Activated CD4-positive, alpha-beta T cell treated with anti-CD3 and anti-CD28 coated beads, Interleukin-2, Interleukin-4, amounts not matched to agents 100 ng/mL and 50 ng/mL, durations not matched to agents 16 hours and 8 hours (primary cell): ENCODE results near the gene EXOC6B.

ENCODE experiments used
- DNase-seq: peaks from one replicate; pipeline ENCODE4 v3.0.0-alpha.2; 2020; ENCODE audit warnings: low spot score

The EXOC6B gene

DNA sequence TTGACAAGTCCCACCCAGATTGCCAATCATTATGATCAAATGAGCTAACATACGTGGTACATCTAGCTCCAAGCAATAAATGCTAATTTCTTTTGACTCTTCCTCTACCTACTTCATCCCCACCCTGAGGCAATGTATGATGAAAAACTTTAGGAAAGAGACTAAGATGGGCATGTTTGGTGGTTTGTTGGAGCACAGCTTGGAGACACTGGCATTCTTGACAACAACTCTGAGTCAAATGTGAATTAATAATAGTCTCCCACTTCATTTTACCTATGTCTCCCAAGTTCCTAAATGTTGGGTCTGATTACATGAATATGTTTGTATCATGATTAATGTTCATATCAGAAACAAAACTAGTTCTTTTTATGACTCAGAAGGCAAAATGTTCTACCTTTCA lies 36.6 kb downstream of the EXOC6B start:
- DNase-seq, result no peak

GRCh38 chr2:72788756-72789155 lies 37.1 kb downstream of the EXOC6B start:
- DNase-seq, result no peak

DNA sequence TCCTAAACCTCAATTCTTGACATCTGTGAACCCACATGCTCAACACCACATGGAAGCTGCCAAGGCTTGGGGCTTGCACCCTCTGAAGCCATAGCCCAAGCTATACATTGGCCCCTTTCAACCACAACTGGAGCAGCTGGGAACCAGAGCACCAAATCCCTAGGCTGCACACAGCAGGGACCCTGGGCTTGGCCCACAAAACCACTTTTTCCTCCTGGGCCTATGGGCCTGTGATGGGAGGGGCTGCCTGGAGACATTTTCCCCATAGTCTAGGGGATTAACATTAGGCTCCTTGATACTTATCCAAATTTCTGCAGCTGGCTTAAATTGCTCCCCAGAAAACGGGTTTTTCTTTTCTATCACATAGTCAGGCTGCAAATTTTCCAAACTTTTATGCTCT lies 40.3 kb downstream of the EXOC6B start:
- DNase-seq, result no peak

DNA sequence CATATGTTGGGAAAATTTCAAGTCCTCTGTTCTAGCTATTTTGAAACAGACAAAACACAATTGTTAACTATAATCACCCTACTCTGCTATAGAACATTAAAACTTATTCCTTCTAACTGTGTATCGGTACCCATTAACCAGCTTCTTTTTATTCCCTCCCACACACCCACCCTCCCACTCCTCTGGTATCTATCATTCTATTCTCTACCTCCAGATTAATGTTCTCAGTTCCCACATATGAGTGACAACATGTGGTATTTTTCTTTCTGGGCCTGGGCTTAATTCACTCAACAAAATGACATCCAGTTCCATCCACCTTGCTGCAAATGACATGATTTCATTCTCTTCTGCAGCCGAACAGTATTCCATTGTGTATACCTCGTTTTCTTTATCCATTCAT lies 43.3 kb downstream of the EXOC6B start:
- no peak for DNase-seq

GRCh38 chr2:72781480-72781879 lies 44.4 kb downstream of the EXOC6B start:
- DNase-seq, result no peak

GRCh38 chr2:72780477-72780876 lies 45.4 kb downstream of the EXOC6B start:
- DNase-seq, result no peak

DNA sequence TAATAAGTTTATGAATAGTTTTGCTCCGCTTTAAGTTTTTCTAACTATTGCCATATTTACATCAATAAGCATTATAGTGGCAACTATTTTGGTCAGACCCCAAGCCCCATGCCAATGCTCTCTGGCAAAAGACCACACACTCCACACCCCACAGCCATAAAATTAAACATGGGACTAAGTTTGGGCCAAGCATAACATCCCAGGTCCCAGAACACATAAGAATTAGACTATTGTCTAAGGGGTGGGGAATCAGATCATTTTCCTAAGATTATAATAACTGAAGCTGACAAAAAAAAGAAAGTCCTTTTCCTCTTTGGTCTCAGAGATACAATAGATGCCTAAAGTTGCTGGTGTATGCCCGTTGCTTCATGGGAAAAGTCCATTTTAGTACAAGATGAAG lies 46.3 kb downstream of the EXOC6B start:
- no peak for DNase-seq

DNA sequence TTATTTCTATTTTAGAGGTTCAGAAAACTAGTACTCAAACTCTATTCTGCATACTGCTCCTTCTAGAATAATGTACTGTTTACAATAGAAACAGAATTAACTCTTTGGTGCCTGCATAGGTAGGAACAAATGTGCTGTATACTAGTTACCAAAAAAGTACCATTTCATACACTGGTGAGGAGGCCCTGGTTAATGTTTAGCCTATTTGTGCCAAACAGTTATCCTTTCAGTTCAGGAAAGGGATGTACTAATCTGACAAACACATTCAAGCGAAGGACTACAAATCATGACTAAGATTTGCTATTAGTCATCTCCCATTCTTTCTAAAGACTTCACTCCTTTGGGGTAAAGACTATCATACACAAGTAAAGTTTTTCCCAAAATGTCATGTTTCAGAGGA lies 47.4 kb downstream of the EXOC6B start:
- DNase-seq, result peak; percentile 3

GRCh38 chr2:72770879-72771461 lies 54.9 kb downstream of the EXOC6B start:
- DNase-seq, result peak; percentile 73

GRCh38 chr2:72765997-72766609 lies 59.7 kb downstream of the EXOC6B start:
- DNase-seq, result no peak

DNA sequence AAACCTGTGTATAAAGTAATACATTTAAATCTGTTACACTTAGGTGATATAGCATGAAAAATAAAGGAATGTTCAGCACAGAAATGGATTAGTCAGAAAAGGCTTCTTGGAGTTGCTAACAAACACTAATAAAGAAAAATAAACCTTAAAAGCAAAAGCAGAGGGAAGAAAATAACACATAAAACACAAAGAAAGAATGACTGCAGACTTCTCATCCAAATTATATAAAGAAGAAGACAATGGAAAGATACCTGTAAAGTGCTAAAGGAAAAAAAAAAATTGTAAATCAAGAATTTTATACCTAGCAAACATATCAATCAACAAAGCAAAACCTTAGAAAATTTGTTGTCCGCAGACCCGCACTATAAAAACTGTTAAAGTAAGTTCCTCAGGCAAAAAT lies 63.6 kb downstream of the EXOC6B start:
- no peak for DNase-seq

DNA sequence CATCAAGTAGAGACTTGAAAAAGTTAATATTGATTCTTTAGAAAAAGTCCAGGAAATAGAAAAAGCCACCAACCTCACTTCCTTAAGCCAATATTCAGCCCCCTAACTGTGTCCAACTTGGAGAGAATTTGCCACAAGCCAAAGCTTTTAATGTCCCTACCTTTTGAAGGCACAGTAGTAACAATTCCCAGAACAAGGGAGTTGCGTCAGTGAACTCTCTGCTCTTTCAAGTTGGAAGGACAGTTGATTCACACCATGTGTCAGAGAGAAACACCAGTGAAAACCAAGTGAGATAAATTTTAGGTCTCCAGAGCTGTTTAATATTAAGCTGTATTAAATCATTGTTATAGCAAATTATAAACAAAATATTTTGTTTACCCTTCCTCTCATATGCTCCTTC lies 66.1 kb downstream of the EXOC6B start:
- no peak for DNase-seq

GRCh38 chr2:72757177-72757775 lies 68.6 kb downstream of the EXOC6B start:
- DNase-seq, result no peak

GRCh38 chr2:72755647-72756423 lies 70.0 kb downstream of the EXOC6B start:
- no peak for DNase-seq

GRCh38 chr2:72754628-72755320 lies 71.1 kb downstream of the EXOC6B start:
- no peak for DNase-seq

DNA sequence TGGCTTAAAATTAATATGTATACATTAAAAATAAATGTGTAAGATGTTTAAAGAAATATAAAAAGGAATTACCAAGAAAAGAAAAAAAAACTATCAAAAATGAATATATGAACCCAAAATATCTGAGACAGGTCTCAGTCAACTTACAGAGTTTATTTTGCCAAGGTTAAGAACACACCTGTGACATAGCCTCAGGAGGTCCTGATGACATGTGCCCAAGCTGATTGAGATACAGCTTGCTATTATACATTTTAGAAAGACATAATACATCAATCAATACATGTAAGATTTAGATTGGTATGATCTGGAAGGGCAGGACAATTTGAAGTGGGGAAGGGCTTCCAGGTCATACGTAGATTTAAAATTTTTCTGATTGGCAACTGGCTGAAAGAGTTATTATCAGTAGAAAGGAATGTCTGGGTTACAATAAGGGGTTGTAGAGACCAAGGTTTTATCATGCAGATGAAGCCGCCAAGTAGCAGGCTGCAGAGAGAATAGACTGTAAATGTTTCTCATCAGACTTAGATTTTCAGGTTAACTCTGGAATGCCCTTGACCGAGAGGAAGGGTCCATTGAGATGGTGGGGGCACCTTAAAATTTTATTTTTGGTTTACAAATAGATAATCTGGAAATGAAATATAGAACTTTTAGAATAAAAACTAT lies 74.7 kb downstream of the EXOC6B start:
- no peak for DNase-seq

- DNase-seq, result no peak
Observed at GRCh38 chr2:72750466-72750865, 75.4 kb downstream of the EXOC6B start.

DNA sequence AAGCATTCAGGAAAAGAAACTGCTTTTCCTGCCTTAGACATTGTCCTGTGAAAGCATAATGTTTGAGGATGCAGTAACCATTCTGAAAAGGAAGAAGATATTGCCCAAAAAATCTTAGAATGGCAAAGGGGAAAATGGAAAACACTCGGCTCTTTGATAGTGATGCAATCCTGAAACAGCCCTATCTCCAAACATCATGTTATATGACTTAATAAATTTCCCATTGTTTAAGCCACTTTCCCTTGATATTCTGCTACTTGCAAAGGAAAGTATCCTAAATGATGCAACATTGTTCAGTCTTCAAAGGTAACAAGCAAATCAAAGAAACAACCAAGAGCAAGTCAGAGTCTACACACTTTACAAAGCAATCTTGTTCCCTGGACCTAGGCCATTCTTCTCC lies 78.5 kb downstream of the EXOC6B start:
- no peak for DNase-seq

GRCh38 chr2:72745679-72746368 lies 80.0 kb downstream of the EXOC6B start:
- DNase-seq, result peak; percentile 46

DNA sequence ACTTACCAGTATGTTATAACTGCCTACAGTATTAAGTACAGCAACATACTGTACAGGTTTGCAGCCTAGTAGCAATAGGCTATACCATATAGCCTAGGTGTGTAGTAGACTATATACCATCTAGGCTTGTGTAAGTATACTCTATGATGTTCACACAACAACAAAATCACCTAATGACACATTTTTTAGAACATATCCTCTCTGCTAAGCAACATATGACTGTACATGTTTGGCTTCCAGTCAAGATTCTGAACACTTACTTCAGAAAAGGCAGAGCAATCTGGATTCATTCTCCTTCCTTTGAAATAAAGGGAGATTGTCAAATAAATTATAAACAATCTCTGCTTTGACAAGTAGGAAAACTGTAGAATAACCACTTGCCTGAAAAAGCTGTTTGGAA lies 81.8 kb downstream of the EXOC6B start:
- peak; percentile 2 for DNase-seq

- no peak for DNase-seq
Observed at GRCh38 chr2:72743481-72743880, 82.4 kb downstream of the EXOC6B start.
